ENCODE data around the gene BCO1. TPM values are rescaled to one million over a fixed set of nuclear protein-coding genes. Genes with fewer than 3 reads are reported as not detected.

BCO1 gene
- total and polyA plus RNA-seq, 2 of the 4 experiments (the other 2 are of a cell fraction) = not detected

- Histone ChIP-seq H3K4me2 (ENCODE audit: low read depth, low read length) (no peak overlapping the region), H3K79me1 (ENCODE audit: low read depth in 1 of 2, low read length in 2 of 2) (no peaks in the 10 kb centered on the region), H2BK15ac (ENCODE audit: low read depth, low read length) (no peak overlapping the region), H2BK5ac (ENCODE audit: low read depth, low read length, poor library complexity, severe bottlenecking) (no peak overlapping the region), H2AK9ac (replicated peaks; ENCODE audit: low read depth, low read length, poor library complexity) (no peak overlapping the region), H3K23ac (ENCODE audit: low read depth, low read length) (no peak overlapping the region), H3K56ac (ENCODE audit: extremely low read depth, insufficient read depth, low read length) (no peak overlapping the region), H3K9ac (ENCODE audit: low read depth, low read length) (no peak overlapping the region), H4K91ac (ENCODE audit: insufficient read depth, low read depth, low read length) (no peak overlapping the region), H3K9me1 (ENCODE audit: insufficient read depth, low read length) (no peaks in the 10 kb centered on the region), H2AFZ (replicated peaks; ENCODE audit: low read length, poor library complexity) (no peak overlapping the region), H3K4me1 (ENCODE audit: control insufficient read depth, insufficient read depth, low read length) (no peaks in the 10 kb centered on the region), H2BK120ac (ENCODE audit: low read depth, low read length) (no peak overlapping the region), H3K9me3 (ENCODE audit: control insufficient read depth, insufficient read depth, low read length) (no peaks in the 10 kb centered on the region), H3K4ac (ENCODE audit: low read depth, low read length) (no peak overlapping the region), H3K36me3 (ENCODE audit: control insufficient read depth, insufficient read depth, low read length) (no peaks in the 10 kb centered on the region), H4K20me1 (ENCODE audit: insufficient read depth, low read length) (no peaks in the 10 kb centered on the region), H4K5ac (ENCODE audit: low read depth, low read length) (no peak overlapping the region), H3K18ac (ENCODE audit: low read depth, low read length) (no peak overlapping the region), H2AK5ac (ENCODE audit: low read depth, low read length) (no peak overlapping the region), H3K27me3 (ENCODE audit: control insufficient read depth, insufficient read depth, low read length) (peaks cover 35% of the 10 kb centered on the region), H4K8ac (ENCODE audit: low read depth in 2 of 2, low read length in 2 of 2) (no peak overlapping the region), H2BK20ac (ENCODE audit: low read depth, low read length) (no peak overlapping the region), H3K27ac (ENCODE audit: insufficient read depth, low read length) (no peak overlapping the region), H3K14ac (replicated peaks; ENCODE audit: low read depth, low read length) (no peak overlapping the region), H3K4me3 (ENCODE audit: insufficient read depth, low read depth, low read length) (no peak overlapping the region)
- ChIA-PET POLR2A (ENCODE audit: unreplicated experiment) (no interaction called here), CTCF (no interaction called here)
- no TSS peak for BruUV-seq (replicated peaks)
- in situ Hi-C loops (cut with MboI; ENCODE audit: low sequenced_read_pairs) (no loop called here), dilution Hi-C loops (cut with HindIII; ENCODE audit: low sequenced_read_pairs, unreplicated experiment) (no loop called here), intact Hi-C loops (cut with micrococcal nuclease) (no loop called here)
- ATAC-seq (ENCODE audit: low read depth) (no peak), DNase-seq (no peak)
- WGBS, 2 experiments (ENCODE audit: extremely low coverage in 2 of 2, insufficient read length in 1 of 2) = no CpG with 5 or more reads among the region's 3 CpGs
- no peak for TF ChIP-seq ELK1 (IDR thresholded peaks at IDR 0.05; ENCODE audit: borderline replicate concordance, low read depth, low read length)
- no peak for TF ChIP-seq CHD1 (IDR thresholded peaks at IDR 0.05; ENCODE audit: low read depth, low read length)
- TF ChIP-seq RAD21 (IDR thresholded peaks at IDR 0.05; ENCODE audit: low read length) = no peak
- no peak for TF ChIP-seq BHLHE40 (IDR thresholded peaks at IDR 0.05; ENCODE audit: low read depth, low read length)
- TF ChIP-seq USF2 (IDR thresholded peaks at IDR 0.05; ENCODE audit: low read depth, low read length) = no peak
- TF ChIP-seq NFE2L2 (IDR thresholded peaks at IDR 0.05; ENCODE audit: low read depth, low read length) = no peak
- no peak for TF ChIP-seq SMC3 (IDR thresholded peaks at IDR 0.05; ENCODE audit: low read depth, low read length)
- no peak for TF ChIP-seq RCOR1 (IDR thresholded peaks at IDR 0.05; ENCODE audit: insufficient replicate concordance, low read length)
- TF ChIP-seq POLR2A (IDR thresholded peaks at IDR 0.05; ENCODE audit: low read depth, low read length) = no peak
- TF ChIP-seq CTCF (conservative IDR thresholded peaks at IDR 0.05; ENCODE audit: low read depth, low read length) = no peak
Measured at GRCh38 chr16:81210807-81211206, 27.7 kb upstream of the BCO1 start.

Data from IMR-90 (cell line).